Measurements from ENCODE around the gene GMDS.

The GMDS gene

DNA sequence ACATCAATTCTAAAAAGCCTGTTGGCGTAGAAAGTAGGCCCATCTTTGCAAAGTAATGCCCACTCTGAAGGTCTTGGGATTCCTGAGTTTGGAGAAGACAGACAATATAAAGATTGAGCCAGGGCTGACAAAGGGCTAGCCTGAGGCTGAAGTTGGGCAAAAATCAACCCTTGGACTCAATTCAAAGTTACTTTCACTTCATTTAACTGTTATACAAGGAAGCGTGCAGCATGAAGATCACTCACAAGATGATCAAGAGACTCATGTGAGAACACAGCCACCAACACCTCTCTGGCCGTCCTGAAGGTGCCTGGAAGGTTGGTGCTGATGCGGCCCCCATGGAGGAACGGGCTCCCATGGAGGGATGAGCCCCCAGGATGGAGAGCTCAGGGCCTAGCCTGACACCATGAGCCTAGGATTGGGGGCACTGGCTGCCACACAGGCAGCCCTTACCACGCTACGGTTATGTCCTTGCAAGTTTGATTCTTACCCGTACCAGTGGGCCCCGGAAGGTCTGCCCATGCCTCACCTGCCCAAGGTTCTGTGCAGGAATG, 609.1 kb downstream of the GMDS start:
- DNase-seq: no peak

DNA sequence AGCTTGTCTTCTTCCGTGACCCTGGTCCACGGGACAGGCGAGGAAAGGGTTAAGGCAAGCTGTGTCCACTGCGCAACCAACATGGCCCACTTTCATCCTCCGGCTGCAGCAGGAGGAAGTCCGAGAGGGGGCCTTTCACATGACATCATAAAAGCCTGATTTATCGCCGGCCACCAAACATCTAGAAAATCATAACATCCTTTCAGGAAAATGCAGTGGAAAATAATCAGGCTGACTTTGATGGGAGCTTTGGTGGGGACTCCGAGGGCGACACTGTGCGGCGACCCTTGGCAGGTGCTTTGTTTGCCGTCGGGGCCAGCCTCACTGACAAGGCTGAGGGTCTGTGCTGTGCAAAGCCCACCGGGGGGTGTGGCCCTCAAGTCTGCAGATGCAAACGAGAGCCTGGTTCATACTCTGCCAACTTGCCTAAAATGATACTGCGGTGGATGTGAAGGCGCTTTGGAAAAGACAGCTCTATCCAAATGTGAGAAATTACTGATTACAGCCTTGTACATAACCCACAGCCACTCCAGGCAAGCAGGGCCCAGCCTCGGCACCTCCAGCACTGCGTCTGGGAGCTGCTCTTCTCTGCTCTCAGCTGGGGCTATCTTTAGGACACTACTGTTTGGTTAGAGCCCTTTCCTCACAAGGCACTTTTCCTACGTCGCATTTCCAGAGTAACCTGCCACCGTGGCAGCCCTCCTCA, 609.9 kb downstream of the GMDS start:
- DNase-seq: no peak

DNA sequence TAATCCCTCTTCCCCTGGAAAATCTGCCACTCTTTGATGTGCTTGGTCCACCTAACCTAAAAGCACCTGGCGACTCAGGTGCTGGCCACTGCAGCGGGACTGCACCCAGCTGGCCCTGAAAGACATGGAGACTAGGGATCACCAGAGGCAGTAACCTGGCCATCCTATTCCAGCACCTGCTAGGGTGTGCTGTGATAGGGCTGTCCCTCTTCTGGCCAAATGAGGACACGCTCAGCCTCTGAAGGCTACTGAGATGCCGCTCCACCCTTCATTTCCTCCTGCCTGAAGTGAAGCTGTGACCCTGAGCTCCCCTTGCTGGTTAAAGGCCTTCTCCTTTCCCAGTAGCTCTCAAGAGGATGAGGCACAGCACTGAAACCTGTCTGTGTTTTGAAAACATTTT, 611.3 kb downstream of the GMDS start:
- no peak for DNase-seq

DNA sequence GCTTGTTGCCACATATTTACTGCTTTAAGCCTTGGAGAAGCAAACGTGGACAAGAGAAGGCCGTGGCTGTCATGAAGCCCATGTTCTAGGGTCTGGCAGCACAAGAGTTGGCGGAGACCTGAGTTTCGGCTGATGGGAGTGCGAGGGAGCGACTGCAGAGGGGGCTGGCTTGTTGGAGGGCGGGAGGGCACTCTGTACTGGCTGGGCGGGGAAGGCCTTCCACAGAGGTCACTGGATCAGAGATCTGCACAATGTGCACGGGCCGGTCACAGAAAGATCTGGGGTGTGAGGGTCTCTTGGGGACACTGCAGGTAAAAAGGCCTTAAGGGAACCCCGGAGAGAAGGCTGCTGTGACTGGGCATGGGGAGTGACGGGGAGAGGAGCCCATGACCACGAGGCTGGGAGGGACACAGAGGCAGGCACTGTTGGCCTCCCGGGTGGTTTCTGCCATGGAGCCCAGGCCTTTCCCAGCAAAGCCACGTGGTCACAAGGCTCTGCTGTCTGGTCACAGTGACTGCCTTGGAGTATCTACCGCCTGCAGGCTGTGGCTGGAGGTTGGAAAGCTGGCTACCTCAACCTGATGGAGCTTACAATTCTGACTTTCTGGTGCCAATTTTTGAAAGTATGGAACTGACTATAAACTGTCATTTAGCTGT, 611.9 kb downstream of the GMDS start:
- no peak for DNase-seq

DNA sequence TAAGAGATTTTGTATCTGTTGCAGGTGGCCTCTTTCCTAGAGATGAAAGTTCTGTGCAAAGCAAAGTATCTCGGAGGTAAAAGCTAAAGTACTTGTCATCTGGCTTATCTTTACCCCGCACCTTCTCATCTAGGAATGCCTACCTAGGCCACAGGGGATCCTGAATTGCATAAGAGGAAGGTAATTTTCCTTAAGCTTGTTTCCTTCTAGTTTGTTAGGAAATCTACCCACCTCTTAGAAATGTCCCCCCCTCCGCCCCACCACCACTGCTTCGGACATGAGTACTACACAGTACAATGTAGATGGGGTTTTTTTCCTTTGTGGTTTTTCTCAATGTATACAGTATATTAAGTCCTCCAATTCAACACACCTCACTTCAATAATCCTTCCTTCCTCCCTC, 614.2 kb downstream of the GMDS start:
- no peak for DNase-seq

DNA sequence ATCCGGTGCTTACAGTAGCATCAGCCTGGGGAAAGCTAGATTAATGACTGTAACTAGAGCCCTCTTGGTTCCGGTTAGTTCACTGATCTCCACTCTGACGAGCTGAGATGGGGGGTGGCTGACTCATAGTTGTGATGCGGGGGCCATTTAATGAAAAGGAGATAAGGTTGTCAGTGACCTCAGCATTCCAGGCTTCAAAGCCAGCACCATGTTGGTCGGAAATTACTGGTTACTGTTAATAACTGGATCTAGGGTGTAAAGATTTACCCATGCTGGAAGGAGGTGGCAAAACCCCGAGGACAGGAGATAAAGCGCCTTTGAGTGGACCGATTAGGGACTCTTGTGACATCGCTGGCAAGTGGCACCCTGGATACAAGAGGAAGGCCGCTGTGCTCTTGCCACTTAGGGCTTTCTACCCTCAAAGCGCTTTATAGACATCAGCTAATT, 614.6 kb downstream of the GMDS start:
- DNase-seq: no peak

DNA sequence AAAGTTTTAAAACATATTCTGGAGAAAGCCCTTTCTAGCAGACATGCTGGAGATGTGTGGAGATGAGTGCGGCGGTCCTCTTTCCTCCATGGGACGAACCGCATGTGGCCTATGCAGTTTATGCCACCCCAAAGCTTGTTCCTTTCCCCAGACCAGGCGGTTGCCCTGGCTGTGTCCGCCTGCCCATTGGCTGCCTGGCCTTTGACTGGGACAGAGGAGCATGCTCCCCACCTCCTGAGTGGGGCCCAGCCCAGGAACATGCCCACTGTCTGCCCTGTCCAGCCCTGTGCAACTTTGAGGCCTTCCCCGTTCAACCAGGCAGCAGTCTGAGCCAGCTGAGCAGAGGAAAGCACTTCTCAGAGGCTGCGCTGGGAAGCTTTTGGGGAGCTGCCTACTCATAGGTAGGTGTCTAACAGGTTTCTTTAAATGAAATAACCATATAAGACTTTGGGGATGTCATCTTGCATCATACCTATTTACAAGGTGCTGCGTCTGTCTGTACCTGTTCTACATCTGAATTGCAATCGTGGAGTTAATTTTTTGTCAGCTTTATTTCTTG, 615.1 kb downstream of the GMDS start:
- no peak for DNase-seq

DNA sequence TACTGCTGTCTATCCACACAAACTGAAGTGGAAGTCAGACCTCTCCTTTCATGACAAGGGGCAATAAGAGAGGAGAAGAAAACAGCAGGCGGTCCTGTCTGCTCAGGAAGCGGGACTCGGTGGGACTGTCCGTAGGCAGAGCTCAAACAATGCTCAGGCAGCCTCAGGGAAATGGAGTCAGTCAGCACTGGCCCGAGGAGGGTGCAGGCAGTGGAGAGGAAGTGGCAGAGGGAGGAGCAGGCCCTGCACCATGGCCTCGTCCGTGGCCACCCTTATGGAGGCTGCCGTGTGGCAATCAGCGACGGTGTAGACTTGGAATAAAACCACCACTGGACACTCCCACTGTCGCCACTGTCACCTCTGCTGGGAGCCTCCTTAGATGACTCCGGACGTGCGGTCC, 616.1 kb downstream of the GMDS start:
- no peak for DNase-seq

DNA sequence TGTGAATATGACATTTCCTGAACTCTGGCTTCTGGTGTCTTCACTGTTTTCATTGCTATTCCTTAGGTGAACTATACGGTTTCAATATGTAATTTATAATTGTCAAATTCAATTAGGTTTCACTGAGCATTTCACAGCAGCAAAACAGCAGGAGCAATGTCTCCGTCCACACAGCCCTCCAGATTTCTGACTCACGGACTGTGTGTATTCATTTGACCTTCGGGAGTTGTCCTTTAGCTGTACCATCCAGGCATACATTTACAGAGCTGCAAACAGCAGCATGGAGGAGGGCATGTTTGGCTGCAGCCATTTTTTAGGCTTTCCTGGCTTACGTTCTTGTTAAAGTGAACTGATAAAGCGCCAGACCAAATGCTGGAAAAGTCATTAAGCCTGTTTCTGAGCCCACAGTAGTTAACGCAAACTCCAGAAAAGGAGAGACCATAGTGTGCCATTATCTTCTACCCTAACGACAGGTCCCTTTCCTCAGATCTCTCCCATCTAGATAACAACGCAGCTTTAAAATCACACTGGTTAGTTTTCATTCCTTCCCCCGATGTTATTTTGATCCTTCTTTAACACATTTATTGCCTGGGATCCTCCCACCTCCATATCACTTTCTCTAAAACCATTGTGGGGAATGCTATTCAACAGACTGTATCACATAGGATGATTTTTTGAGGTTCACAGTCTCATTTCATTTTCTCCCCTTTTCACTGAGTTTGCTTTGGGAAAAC, 617.4 kb downstream of the GMDS start:
- DNase-seq: no peak

DNA sequence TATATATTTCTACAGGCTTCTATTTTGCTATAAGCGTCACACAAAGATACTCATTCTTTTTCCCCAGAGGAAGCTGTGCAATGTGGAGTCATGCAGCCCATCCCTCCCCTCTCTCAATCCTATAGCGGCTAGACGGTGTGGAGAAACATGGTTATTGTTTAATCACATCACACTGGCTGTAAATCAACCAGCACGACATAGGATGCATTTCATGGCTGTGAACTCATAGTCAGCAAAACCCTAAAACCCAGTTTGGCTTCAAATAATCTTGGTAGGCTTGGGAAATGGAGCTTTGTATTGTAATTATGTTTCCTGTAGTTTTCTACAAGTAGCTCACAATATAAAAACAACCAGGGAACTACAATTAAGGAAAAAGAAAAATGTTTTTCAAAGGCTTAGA, 618.9 kb downstream of the GMDS start:
- no peak for DNase-seq

DNA sequence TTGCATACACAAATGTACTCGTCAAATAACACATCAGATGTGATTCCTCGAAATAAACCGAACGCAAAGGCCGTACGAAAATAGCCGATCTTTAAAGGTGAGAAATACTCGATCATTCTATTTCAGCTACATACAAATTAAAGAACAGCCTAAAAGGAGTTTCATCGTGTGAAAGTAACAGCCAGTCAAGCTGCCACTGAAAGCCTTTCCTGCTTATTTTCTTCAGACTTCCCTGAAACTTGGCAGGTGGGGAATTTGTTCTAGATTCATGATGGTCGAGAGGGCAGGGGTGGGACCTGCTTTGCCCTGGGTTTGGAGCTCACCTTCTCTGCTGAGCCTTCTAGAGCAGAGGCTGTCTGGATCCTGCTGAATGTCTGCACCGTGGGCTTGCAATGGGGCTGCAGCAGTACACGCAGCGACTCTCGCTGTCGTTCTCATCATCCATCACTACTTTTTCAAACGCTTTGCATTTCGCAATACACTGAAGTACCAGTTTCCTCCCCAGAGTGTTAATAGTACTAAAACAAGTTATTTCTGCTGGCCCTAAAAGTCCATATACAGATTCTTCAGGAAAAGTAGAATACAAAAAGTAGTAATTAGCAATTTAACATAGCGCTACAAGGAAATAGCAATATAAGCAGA, 619.5 kb downstream of the GMDS start:
- DNase-seq: no peak

DNA sequence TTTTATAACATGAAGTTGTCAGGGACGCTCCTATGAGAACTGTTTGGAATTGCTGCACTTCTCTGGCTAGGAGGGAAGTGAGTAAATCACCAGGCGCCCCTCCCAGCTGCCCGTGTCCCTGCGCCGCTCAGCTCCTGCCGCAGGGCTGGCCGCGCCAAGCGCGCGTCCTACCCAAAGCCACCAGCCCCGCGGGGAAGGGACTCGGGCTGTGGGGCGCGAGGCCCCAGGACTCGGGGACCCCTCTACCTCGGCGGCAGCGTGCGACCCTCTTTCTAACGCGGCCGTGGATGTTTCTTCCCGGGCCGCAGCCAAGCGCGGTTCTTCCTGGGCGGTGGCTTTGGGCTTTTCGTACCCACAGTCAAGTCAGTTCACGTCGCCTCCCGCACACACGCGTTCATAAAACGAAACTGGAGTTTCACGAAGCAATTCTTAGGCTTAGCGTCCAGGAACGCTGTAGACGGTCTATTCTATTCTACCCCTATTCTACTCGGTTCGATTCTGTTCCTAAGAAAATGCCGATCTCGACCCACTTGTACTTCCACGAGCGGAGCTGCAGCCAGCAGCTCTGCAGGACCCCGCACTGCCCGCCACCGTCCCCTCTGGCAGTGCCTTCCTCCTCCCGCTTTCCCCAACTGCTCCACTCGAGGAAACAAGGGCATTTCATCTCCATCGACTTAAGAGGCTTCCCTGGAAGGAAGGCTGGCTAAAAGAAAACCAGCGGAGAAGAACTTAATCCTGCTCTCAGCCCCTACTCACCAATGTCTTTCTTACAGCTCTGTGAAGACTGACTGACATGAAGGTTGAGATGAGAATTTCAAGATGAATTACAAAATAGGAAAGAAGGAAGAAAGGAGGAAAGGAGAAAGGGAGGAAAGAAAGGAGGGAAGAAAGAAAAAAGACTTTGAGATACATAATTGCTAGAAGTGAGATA, 620.3 kb downstream of the GMDS start:
- DNase-seq: no peak

DNA sequence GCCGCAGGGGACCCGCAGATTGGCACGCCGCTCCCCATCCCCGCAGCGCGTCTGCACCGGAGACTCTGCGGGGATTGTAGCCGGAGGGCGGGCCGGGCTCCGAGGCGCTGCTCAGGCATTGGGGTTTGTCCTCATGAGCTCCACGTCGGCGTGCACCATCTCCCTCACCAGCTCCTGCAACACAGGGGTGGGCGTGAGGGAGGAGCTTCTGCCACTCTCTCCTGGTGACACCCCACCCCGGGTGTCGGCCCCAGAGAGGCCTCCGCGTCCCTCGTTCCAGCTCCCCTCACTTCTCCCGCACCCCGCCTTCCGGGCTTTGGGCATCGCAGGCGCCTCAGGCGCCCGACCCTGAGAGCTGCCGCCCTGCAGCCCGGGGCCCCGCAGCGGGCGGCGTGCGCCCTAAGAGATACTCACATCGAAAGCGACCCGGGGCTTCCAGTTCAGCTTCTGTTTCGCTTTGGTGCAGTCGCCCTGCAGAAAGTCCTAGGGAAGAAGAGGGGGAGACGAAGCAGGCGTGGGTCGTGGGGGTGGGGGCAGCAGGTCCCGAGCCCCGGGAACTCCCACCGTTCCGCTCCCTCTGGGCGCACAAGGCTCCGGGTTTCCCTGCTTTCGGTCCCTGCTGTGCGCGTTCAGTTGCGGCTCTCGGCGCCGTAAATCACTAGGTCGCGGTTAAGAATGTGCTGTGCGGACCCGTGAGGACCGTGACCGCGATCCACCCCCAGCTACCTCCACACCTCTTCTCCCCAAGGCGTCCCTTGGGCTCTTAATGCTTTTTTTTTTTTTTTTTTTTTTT, 621.2 kb downstream of the GMDS start:
- peak in 1 of 5 donors; percentile 20 for DNase-seq

DNA sequence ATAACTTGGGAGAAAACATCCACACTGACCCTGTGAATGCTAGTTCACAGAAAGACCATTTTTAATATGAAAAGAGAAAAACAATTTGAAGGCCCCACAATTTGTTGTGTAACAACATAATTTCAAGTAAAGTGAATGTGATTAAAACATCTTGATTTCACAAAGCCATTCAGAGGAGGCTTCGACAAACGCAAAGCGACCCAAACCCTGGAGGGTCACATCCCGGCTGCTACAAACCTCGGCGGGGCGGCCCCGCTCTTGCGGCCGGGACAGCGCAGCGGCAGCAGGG, 621.7 kb downstream of the GMDS start:
- no peak for DNase-seq

DNA sequence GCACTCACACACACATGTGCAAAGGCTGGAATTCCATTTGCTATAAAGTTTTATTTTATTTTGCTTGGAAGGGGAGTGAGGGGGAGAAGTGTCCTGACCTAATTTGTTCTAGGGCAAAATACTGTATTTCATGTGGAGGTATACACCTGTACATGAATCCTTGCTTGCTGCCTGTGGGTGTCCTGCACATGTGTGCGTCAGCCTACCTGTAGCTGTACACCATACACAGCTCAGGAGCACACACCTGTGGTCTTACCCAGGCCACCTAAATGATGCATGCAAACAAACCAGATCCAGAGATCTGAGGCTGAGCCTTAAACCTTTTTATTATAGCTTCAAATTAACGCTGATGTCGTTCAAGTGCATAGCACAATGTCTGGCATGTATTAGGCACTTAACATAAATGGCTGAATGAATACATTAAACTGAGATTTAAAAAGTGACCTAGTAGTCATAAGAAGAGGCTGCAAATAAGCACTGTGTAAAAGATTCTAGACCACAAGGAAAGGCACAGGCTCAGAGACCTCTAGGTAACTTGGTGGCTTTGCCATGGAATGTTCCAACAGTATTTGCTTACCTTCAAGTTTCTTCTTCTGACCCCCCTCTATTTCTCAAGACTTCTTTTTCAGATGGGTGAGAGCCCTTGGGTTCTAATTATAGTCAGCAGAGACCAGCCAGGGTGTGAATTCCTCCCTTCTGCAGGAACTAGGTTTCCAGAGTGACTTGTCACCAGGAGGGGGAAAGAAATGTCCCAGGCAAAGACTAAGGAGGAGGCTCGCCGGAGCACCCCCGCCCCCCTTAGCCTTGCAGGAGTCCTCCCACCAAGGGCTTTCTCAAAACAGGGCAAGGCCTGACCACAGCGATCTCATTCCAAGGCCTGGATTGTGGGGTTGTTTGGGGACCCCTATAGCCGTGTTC, 622.3 kb downstream of the GMDS start:
- DNase-seq: no peak

DNA sequence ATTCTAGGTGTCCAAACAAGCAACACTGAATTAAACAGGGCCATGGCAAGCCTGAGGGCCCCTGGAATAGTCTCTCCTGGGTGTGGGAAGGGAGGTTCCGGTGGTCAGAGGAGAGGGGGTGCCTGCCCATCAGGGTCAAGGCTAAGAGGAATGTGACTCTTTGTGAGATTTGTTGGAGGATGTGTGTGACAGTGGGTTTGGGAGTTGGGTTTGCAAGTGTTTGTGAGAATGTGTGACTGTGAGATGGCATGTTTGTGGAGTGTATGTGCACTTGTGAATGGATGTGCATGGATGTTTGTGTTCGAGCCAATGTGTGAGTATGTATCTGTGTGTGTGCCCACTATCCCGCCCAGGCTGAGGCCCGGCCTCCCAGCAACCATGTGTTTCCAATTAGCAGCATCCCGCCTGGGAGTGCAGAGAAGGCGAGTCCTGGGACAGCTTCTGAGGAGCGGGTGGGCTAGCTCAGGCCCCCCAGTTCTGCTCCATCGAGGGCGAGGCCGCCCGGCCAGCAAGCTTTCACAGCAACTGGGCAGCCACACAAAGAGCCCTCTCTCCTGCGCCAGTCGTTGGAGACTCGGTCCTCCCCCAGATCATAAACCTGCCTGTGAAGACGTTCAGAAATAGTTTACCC, 623.1 kb downstream of the GMDS start:
- DNase-seq: no peak

DNA sequence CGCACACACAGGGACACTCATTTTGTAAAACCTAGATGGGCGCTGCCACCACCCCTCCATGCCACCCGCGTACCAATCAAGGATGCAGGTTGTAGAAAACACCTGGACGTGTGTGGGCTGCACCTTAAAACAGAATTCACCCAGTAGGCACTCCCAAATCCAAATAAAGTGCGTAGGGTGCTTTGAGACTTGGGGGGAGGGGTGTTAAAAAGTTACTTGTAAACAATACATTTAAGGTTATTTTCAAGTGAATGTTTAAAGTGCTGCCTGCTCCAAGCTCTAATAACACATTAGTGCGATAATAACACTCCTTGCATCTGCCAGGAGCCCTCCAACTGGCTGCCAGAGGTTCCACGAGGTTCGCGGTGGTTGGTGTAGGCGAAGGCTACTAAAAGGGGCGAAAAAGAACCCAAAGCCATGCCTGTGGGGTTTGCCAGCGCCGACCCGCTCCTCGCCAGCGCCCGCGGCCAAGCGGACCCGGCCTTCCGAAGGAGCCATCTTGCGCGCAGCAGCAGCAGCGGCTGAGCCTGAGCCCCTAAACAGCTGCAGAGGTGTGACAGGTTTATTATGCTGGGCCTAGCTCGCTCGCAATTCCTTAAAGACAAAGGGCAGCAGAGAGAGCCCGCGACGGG, 624.2 kb downstream of the GMDS start:
- DNase-seq: no peak

DNA sequence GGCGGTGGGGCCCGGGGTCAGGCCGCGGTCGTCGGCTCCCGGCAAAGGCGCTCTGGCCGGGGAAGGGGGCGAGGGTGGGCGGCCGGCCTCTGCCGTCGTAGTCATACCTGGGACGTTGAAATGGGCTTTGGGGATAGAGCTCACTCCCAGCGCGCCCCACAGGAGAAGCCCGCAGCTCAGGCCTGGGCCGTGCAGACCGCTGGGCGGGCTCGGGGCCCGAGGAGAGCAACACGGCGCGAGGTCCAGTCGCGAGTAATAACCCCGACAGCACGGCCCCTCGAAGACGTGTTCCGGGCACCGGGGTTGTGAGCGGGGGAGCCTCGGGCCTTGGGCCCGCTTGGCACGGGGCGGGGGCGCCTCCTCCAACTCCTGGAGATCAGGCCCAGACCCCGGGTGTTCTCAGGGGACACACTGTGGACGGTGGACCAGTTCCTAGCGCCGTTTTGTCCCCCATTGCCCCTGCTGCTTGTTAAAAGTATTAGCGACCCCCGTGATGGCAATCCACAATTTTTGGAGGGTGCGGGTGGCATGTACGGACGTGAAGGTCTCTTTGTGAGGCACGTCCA, 624.8 kb downstream of the GMDS start:
- no peak for DNase-seq
